ENCODE measurements around the gene METTL25B. TPM values are rescaled to one million over a fixed set of nuclear protein-coding genes. Genes with fewer than 3 reads are reported as not detected.
"Not testable (repeated sequence)": the region's sequence is repeated elsewhere in the genome, so short reads cannot be mapped to it uniquely, and the experiment has no call there.

Gene METTL25B
- total RNA-seq, 1 experiment from 2014 or later, result 10.4 TPM

GRCh38 chr1:156755527-156755950 is 27.3 kb downstream of the METTL25B start:
- Histone ChIP-seq H3K4me3 (ENCODE audit: low read length) (no peak overlapping the region), H2AFZ (ENCODE audit: low read length) (no peak overlapping the region), H3F3A (ENCODE audit: low read length, unreplicated experiment) (no peaks in the 10 kb centered on the region), H4K20me1 (ENCODE audit: low read length) (no peaks in the 10 kb centered on the region), H3K36me3 (ENCODE audit: low read depth, low read length) (no peaks in the 10 kb centered on the region), H3K79me2 (ENCODE audit: low read length) (peaks cover 24% of the 10 kb centered on the region), H3K27me3 (ENCODE audit: low read length) (no peaks in the 10 kb centered on the region), H3K4me2 (ENCODE audit: low read length) (no peak overlapping the region), H3K9me2 (replicated peaks; ENCODE audit: low read length) (no peaks in the 10 kb centered on the region), H3K27ac (ENCODE audit: low read length) (no peak overlapping the region), H3K4me1 (ENCODE audit: insufficient read depth, low read length) (peaks cover 10% of the 10 kb centered on the region), H3K9me3 (ENCODE audit: low read length) (no peaks in the 10 kb centered on the region), H3K9ac (ENCODE audit: low read length) (no peak overlapping the region)
- intact Hi-C loops (cut with micrococcal nuclease), result no loop called here
- DNase-seq (no peak), ATAC-seq (no peak)
- TF ChIP-seq EZH2phosphoT487 (IDR thresholded peaks at IDR 0.05; ENCODE audit: borderline replicate concordance, low read length) (no peak), EZH2 (IDR thresholded peaks at IDR 0.05; ENCODE audit: low read length, unreplicated experiment) (no peak)
- TF ChIP-seq, protein P1, sequence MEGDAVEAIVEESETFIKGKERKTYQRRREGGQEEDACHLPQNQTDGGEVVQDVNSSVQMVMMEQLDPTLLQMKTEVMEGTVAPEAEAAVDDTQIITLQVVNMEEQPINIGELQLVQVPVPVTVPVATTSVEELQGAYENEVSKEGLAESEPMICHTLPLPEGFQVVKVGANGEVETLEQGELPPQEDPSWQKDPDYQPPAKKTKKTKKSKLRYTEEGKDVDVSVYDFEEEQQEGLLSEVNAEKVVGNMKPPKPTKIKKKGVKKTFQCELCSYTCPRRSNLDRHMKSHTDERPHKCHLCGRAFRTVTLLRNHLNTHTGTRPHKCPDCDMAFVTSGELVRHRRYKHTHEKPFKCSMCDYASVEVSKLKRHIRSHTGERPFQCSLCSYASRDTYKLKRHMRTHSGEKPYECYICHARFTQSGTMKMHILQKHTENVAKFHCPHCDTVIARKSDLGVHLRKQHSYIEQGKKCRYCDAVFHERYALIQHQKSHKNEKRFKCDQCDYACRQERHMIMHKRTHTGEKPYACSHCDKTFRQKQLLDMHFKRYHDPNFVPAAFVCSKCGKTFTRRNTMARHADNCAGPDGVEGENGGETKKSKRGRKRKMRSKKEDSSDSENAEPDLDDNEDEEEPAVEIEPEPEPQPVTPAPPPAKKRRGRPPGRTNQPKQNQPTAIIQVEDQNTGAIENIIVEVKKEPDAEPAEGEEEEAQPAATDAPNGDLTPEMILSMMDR (conservative IDR thresholded peaks at IDR 0.05; ENCODE audit: low read depth, low read length), result no peak
- no TSS peak for BruUV-seq (replicated peaks)
- ChIA-PET CTCF (no interaction called here), POLR2A (ENCODE audit: unreplicated experiment) (no interaction called here)

DNA sequence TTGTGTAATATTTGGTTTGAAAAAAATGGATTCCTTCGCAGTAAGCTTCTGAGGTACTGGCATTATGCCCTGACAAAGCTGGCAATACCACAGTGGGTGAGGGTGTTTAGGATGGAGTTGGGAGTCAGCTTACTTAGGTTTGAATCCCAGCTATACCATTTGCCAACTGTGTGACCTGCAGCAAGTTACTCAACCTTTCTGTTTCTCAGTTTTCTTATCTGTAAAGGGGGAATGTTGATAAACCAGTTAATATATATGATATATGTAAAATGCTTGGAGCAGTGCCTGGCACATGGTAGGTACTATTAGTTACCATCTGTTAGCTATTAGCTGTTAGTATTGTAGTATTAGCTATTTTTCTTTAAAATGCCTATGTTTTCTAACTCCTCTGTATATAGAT is 28.1 kb downstream of the METTL25B start:
- Histone ChIP-seq H3K79me2 (ENCODE audit: low read length) (peaks cover 17% of the 10 kb centered on the region), H3F3A (ENCODE audit: low read length, unreplicated experiment) (no peaks in the 10 kb centered on the region), H3K27ac (ENCODE audit: low read length) (no peak overlapping the region), H3K9me2 (replicated peaks; ENCODE audit: low read length) (no peaks in the 10 kb centered on the region), H2AFZ (ENCODE audit: low read length) (no peak overlapping the region), H3K4me1 (ENCODE audit: insufficient read depth, low read length) (peaks cover 10% of the 10 kb centered on the region), H3K9me3 (ENCODE audit: low read length) (no peaks in the 10 kb centered on the region), H3K4me2 (ENCODE audit: low read length) (no peak overlapping the region), H3K27me3 (ENCODE audit: low read length) (no peaks in the 10 kb centered on the region), H3K4me3 (ENCODE audit: low read length) (no peak overlapping the region), H3K9ac (ENCODE audit: low read length) (no peak overlapping the region), H4K20me1 (ENCODE audit: low read length) (no peaks in the 10 kb centered on the region), H3K36me3 (ENCODE audit: low read depth, low read length) (no peaks in the 10 kb centered on the region)
- CTCF ChIA-PET, result no interaction called here
- no peak for TF ChIP-seq EZH2 (IDR thresholded peaks at IDR 0.05; ENCODE audit: low read length, unreplicated experiment)
- no peak for TF ChIP-seq EZH2phosphoT487 (IDR thresholded peaks at IDR 0.05; ENCODE audit: borderline replicate concordance, low read length)
- TF ChIP-seq, protein P1 (conservative IDR thresholded peaks at IDR 0.05; ENCODE audit: low read depth, low read length), result no peak
- ATAC-seq, result no peak
- POLR2A ChIA-PET (ENCODE audit: unreplicated experiment), result interaction anchor here (0.5 to 0.7 kb wide), 3 partner anchors 65 to 256 kb away, joined by 4 to 7 read pairs (median 4); partner anchors contain the start of gene MEF2D
- DNase-seq, result no peak
- intact Hi-C loops (cut with micrococcal nuclease), result no loop called here
- BruUV-seq (replicated peaks), result no TSS peak

- H3K27me3 ChIP-seq (ENCODE audit: low read length); intact Hi-C loops (cut with micrococcal nuclease); H2AFZ ChIP-seq (ENCODE audit: low read length); POLR2A ChIA-PET (ENCODE audit: unreplicated experiment); ATAC-seq; H3K9ac ChIP-seq (ENCODE audit: low read length); H3K4me2 ChIP-seq (ENCODE audit: low read length); H3K9me3 ChIP-seq (ENCODE audit: low read length); H3K4me3 ChIP-seq (ENCODE audit: low read length); H3K4me1 ChIP-seq (ENCODE audit: insufficient read depth, low read length); H4K20me1 ChIP-seq (ENCODE audit: low read length); H3K79me2 ChIP-seq (ENCODE audit: low read length); H3K27ac ChIP-seq (ENCODE audit: low read length); H3K9me2 ChIP-seq (replicated peaks; ENCODE audit: low read length); H3K36me3 ChIP-seq (ENCODE audit: low read depth, low read length); H3F3A ChIP-seq (ENCODE audit: low read length, unreplicated experiment); DNase-seq; BruUV-seq (replicated peaks); CTCF ChIA-PET: not testable (repeated sequence)
Measured at GRCh38 chr1:156757572-156758253, 29.4 kb downstream of the METTL25B start.
